MM.1S (cell line): Measurements from ENCODE around the gene GPR17.

Experiments used
- EZH2phosphoT487 ChIP-seq: fragments of 300-600 bp; sonication (generic); IDR thresholded peaks from 2 replicates; pipeline ENCODE4 v1.6.1; 2018; ENCODE audit warnings: antibody characterized with exemption, low read length
- TF ChIP-seq, protein P1 (sequence below): fragments of 300-600 bp; sonication (generic); IDR thresholded peaks from 2 replicates; pipeline ENCODE4 v1.5.1; 2016; ENCODE audit warnings: antibody characterized with exemption, low read length, mixed read lengths

- TF ChIP-seq, protein P1, sequence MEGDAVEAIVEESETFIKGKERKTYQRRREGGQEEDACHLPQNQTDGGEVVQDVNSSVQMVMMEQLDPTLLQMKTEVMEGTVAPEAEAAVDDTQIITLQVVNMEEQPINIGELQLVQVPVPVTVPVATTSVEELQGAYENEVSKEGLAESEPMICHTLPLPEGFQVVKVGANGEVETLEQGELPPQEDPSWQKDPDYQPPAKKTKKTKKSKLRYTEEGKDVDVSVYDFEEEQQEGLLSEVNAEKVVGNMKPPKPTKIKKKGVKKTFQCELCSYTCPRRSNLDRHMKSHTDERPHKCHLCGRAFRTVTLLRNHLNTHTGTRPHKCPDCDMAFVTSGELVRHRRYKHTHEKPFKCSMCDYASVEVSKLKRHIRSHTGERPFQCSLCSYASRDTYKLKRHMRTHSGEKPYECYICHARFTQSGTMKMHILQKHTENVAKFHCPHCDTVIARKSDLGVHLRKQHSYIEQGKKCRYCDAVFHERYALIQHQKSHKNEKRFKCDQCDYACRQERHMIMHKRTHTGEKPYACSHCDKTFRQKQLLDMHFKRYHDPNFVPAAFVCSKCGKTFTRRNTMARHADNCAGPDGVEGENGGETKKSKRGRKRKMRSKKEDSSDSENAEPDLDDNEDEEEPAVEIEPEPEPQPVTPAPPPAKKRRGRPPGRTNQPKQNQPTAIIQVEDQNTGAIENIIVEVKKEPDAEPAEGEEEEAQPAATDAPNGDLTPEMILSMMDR, result no peak
- no peak for TF ChIP-seq EZH2phosphoT487
These were observed 18.9 kb downstream of the GPR17 start for GRCh38 chr2:127664895-127665225.
